HG02571 (cell line): Measurements from ENCODE around the gene ABHD1.

ENCODE experiments used
- ATAC-seq: cut with Tn5 transposase; IDR thresholded peaks from one replicate; pipeline ENCODE4 v1.9.1; 2021; ENCODE audit warnings: mild to moderate bottlenecking, moderate library complexity; ENCODE audit not compliant: unreplicated experiment

ABHD1 gene

DNA sequence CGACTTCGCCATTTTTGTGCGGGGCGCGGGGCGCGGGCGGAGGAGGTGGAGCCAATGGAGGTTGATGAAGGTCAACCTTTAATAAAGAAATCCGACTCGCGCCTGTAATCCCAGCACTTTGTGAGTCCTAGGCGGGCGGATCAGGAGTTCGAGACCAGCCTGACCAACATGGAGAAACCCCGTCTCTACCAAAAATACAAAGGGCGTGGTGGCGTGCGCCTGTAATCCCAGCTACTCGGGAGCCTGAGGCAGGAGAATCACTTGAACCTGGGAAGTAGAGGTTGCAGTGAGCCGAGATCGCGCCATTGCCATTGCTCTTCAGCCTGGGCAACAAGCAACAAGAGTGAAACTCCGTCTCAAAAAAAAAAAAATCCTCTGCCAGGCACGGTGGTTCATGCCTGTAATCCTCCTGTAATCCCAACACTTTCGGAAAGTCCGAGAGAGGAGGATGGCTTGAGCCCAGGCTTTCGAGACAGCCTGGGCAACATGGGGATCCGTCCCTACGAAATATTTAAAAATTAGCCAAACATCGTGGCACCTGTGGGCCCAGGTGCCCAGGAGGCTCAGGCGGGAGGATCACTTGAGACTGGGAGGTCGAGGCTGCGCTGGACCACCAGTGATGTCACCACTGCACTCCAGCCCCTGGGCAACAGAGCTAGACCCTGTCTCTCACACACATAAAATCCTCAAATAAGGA, 11.3 kb downstream of the ABHD1 start:
- ATAC-seq = no peak

DNA sequence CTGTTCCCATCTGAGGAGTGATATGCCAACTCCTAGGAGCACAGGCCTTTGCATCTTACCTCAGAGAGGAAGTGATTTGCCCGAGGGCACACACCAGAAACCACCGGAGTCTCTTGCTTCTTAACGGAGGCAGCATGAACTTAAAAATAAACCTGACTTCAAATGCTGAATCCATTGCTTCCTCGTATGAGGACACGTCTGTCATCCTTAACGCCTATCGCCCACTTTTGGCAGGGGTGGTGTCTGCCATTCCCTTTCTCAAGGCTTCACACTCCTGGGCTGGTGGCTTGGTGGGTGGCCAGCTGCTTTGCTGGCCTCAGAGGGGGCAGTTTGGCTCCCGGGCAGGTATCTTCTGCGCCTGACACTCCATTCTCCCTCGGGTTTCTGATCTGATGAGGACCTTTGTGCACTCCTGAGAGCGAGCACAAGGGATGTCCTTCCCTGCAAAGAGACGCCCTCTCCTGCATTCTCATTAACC, 11.9 kb downstream of the ABHD1 start:
- ATAC-seq = no peak

DNA sequence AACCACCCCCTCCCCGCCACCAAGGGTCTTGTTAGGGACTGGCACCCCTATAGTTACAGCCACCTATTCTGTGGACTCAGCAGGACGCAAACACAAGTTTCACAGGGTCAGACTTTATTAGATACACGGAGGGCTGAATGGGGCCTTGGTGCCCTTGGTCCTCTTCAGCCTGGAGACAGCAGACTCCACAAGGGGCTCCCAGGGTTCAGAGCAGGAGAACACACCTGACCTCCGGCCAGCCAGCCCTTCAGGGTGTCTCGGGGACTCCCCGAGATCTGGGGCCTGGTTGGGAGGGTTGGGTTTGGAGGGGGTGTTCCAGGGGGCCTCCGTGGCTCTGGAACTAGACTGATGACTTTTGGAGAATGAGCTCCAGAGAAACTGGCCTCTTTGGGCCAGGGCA, 13.1 kb downstream of the ABHD1 start:
- ATAC-seq = no peak

- no peak for ATAC-seq
Observed at GRCh38 chr2:27137322-27137935, 13.8 kb downstream of the ABHD1 start.

- no peak for ATAC-seq
Observed at GRCh38 chr2:27138111-27138510, 14.5 kb downstream of the ABHD1 start.

DNA sequence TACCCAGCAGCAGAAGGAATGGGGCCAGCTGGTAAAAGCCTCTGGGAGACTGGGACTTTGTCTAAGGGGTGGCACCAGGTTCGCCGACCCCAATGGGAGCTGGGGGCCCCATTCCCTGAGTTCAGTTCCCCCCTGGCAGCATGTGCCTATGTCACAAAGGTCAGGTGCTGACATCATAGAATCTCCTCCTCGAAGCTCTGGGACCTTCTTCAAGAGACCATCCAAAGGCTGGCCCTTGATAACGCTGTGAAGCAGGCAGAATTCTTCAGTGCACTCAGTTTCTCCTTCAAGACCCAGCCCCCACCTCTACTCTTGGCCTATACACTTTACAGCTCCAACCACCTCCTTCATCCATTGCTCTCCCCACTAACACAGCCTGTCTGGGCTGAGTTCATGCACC, 15.7 kb downstream of the ABHD1 start, which contains the start of gene PRR30:
PRR30 (minus strand) TSS at position 101 of the 400 bp plus-strand sequence. CDS start 1,081 bp downstream, outside the sequence.
- no peak for ATAC-seq

DNA sequence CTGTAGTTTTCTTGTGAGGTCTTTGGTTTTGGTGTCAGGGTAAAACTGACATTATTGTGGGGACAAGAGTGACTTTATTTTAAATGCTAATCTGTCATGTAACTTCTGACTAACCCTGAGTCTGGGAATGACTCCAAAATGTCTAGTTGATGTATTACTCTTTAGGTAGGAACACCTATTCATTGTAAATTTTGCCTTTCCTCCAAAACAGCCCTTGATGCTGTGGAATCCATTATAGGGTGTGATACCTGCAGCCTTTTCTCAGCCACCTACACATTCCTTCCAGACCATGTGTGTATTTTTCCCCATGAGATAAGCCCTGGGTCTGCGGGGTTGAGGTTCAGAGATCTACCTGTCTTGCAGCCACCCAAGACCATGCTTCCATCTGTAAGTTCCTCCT, 19.7 kb downstream of the ABHD1 start:
- ATAC-seq = no peak

DNA sequence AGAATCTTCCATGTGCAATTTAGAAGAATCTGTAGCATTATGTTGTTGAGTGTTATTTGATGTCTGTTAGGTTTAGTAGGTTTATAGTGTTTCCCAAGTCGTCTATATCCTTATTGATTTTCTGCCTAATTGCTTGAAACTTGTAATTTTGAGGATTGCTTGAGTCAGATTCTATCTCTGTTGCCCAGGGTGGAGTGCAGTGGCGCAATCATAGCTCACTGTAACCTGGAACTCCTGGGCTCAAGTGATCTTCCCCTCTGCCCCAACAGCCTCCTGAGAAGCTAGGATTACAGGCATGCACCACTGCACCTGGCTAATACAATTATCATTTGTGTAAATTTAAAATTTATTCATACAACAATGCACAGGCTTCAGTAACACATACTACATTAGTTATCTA, 22.1 kb downstream of the ABHD1 start:
- ATAC-seq = no peak

DNA sequence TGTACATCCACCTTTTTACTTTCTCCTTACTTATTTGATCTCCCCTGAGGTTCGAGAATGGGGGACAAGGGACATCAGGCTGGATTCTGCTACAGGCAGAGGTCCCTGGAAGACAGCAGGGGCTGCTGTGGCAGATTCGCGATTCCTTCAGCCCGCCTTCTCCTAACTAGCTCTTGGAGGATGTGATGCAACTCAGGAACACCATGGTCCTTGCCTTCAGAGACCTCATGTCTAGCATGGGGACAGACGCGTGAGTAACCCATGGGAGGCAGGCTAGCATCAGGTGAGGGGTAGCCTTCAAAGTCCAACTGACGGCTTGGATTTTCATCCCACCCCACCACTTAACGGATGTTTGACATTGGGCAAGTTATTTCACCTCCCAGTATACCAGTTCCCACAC, 24.3 kb downstream of the ABHD1 start:
- no peak for ATAC-seq

DNA sequence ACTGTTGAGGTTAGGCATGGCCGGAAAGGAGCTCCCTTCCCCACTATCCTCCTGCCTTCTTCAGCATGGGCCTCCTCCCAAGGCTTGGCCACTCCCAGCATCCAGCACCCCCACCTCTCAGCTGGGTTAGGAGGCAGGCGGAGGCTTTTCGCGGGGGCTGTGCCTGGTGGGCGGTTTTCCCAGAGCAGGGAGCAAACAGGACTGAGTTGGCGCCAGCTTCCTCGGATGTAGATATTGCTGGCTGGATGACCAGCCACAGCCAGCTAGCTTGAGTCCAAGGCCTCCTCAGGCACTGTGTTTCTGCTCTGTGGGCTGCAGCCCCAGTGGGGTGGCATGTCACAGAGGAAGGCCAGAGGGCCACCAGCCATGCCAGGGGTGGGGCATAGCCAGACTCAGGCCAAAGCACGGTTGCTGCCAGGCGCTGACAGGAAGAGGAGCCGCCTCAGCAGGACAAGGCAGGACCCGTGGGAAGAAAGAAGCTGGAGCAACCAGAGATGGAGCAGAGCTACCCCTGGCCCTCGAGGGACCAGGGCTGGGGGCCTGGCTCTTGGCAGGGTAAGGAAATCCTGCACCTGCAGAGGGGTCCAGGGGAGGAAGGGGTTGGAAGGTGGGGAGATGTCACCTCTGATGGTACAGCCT, 25.3 kb downstream of the ABHD1 start, which contains the start of gene TCF23:
TCF23 (plus strand) TSS at position 204 of the 639 bp plus-strand sequence; CDS start at position 334, 130 bp downstream.
- no peak for ATAC-seq

DNA sequence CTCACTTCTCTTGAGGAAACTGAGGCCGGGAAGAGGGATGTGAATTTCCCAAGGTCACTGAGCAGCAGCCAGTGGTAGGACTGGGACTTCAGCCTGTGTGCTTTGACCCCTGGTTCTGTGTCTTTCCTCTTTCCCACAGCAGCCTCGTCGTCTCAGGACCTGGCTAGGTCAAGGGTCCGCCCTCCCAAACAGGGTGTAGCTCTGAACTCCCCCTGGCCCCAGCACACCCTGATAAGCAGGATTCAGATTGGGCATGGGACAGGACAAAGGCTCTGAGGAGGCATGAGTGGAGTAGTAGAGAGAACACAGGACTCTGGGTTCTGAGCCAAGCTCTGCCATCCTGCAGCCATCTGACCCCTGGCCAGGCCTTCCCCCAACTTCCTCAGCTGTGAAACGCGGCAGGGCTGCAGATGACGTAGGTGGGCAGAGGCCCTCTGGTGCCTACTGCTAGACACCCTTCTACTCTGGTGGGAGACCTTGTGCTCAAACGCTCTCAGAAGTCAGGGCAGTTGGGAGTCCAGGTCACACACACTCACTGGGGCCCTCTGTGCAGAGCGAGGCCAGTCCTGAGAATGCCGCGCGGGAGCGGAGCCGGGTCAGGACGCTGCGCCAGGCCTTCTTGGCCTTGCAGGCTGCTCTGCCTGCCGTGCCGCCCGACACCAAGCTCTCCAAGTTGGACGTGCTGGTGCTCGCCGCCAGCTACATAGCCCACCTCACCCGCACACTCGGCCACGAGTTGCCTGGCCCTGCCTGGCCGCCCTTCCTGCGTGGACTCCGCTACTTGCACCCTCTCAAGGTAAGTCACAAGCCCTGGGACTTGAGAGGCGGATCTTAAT, 26.2 kb downstream of the ABHD1 start:
- ATAC-seq = no peak

GRCh38 chr2:27150639-27151230, 27.1 kb downstream of the ABHD1 start:
- no peak for ATAC-seq

DNA sequence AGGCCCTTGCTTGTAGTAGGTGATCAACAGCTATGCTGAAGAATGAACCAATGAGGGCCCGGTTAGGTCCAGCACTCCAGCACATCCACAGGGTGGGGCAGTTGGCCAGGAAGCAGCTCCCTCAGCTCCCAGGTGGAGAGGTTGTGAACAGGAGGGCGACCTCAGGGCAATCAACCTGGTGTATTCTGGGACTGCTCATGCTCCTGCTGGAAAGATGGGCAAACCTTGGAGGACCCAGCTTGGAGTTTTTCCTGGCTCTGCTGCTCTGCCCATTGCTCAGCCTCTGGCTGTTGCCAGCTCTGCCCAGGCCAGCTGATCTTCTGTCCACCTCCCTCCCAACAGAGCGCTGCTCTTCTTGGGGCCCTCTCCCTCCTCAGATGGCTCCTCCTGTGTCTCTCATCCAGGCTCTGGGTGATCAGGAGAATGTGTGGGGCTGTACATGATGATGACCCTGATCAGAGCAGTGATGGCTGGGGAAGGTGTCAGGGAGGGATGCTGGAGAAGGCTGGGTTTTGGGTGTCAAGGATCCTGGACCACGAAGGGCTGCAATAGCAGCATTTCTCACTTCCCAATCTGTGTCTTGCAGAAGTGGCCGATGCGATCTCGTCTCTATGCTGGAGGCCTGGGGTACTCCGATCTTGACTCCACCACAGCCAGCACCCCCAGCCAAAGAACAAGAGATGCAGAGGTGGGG, 28.6 kb downstream of the ABHD1 start:
- ATAC-seq = no peak

DNA sequence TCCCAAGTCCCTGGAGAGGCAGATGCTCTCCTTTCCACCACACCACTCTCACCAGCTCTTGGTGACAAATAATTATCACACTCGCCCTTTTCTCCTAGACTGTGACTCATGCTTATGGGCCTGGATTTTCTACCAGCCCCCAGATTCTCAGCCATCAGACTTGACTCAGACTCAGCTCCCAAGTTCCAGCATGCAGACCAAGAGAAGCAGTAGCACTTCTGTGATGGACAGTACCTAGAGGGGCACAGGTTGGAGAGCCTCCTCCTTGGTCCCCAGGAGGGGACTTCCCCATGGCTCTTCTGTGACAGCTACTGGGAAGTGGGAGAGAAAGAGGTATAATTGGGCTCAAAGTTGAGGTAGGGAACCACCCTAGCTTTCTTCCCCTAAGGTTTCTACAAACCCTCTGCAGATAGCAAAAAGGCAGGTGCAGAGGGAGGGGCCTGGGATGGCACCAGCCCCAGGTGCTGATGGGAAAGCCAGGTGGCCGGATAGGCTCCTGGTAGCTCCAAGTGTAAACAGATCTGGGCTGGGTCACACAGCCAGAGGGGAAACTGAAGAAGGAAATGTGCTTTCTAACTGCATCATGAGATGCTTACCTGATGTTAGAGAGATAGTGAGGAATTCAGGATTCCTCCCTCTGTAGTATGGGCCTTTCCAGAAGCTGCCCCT, 29.3 kb downstream of the ABHD1 start:
- ATAC-seq = no peak

DNA sequence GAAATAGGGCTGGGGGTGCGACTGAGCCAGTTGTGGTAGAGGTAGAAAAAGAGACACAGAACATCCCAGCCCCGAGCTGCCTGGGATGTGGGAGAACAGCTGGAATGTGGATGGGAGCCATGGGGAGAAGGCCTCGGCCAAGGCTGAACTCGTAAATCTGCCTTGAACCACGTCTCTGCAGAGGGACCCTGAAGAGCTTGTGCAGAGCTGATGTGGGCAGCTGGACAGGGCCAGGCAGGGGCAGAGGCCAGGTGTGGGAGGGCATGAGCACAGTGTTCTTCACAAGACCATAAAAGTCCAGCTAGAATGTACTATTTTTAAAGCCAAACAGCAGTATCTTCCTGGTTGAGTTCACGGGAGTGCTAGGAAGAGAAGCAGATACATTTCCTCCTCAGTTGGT, 30.9 kb downstream of the ABHD1 start:
- no peak for ATAC-seq

GRCh38 chr2:27155069-27155520, 31.5 kb downstream of the ABHD1 start:
- ATAC-seq = no peak

- ATAC-seq = no peak
Observed at GRCh38 chr2:27158468-27158867, 34.9 kb downstream of the ABHD1 start.

GRCh38 chr2:27159271-27159670, 35.7 kb downstream of the ABHD1 start:
- no peak for ATAC-seq

DNA sequence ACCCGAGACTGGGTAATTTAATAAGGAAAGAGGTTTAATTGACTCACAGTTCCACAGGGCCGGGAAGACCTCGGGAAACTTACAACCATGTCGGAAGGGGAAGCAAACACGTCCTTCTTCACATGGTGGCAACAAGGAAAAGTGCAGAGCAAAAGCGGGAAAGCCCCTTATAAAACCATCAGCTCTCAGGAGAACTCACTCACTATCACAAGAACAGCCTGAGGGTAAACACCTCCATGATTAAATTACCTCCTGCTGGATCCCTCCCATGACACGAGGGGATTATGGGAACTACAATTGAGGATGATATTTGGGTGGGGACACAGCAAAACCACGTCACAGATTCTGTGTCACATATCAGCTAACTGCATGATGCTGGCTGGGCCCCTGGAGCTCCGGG, 36.6 kb downstream of the ABHD1 start:
- ATAC-seq = no peak
